A549 (cell line): Measurements from ENCODE around the gene PRDM10. TPM values are rescaled to one million over a fixed set of nuclear protein-coding genes. Genes with fewer than 3 reads are reported as not detected.

Source experiments
- ATAC-seq, 2 experiments: fragments of 200-7000 bp in 1 of 2; fragments of >200 bp in 1 of 2; cut with Nextera tagmentation in 1 of 2; cut with Tn5 transposase in 1 of 2; 3 replicates each; pipeline versions ENCODE4 v1.8.0 to v1.9.1; 2018 to 2020; ENCODE audit warnings: mild to moderate bottlenecking in 1 of 2, moderate library complexity in 1 of 2
- CTCF ChIA-PET: fragments of 300-600 bp; sonication (Branson Sonifier 250); formaldehyde crosslinking; extraction: SDS; loops from one replicate; lab custom pipeline; 2021; ENCODE audit warnings: antibody characterized with exemption, inconsistent platforms; lab: Yijun Ruan, JAX
- POLR2A ChIA-PET: fragments of 350-600 bp; formaldehyde crosslinking; extraction: SDS; loops from one replicate; lab custom pipeline; 2021; ENCODE audit warnings: antibody characterized with exemption, inconsistent platforms; lab: Yijun Ruan, JAX
- DNase-seq, 2 experiments: peaks; one replicate each; pipeline versions ENCODE4 v3.0.0 to v3.0.0-alpha.2; 2011 to 2016; ENCODE audit warnings: low read depth in 1 of 2, low spot score in 1 of 2
- FAIRE-seq: peaks from 2 replicates; lab custom pipeline; 2011; peaks lifted over from hg19 to GRCh38; lab: Jason Lieb, UNC
- H3K27ac ChIP-seq, 2 experiments: fragments of >200 bp; sonication (Bioruptor Twin); formaldehyde crosslinking; 3 replicates each; pipeline ENCODE4 v1.5.1; 2016 to 2017
- H3K4me1 ChIP-seq: fragments of >200 bp; sonication (Bioruptor Twin); formaldehyde crosslinking; 3 replicates; pipeline ENCODE4 v1.6.1; 2016
- H3K4me2 ChIP-seq: fragments of >200 bp; sonication (Bioruptor Twin); formaldehyde crosslinking; 3 replicates; pipeline ENCODE4 v1.6.1; 2016
- H3K4me3 ChIP-seq: fragments of >200 bp; sonication (Bioruptor Twin); formaldehyde crosslinking; 3 replicates; pipeline ENCODE4 v1.5.1; 2016
- H3K9me3 ChIP-seq: fragments of >200 bp; sonication (Bioruptor Twin); formaldehyde crosslinking; 3 replicates; pipeline ENCODE4 v1.6.1; 2016
- BCL3 ChIP-seq: fragments of >200 bp; sonication (Bioruptor Twin); formaldehyde crosslinking; IDR thresholded peaks from 3 replicates; pipeline ENCODE4 v1.6.1; 2016
- CEBPB ChIP-seq, 2 experiments: fragments of >200 bp in 1 of 2; sonication (Bioruptor Twin) in 1 of 2; formaldehyde crosslinking in 1 of 2; IDR thresholded peaks; 2 replicates each; pipeline ENCODE4 v1.6.1; 2012 to 2016
- CHD4 ChIP-seq: fragments of 200-600 bp; sonication (generic); IDR thresholded peaks from 2 replicates; pipeline ENCODE4 v1.6.1; 2016; ENCODE audit warnings: antibody characterized with exemption, mild to moderate bottlenecking, borderline replicate concordance
- EHMT2 ChIP-seq: fragments of 200-600 bp; sonication (generic); IDR thresholded peaks from 2 replicates; pipeline ENCODE4 v1.6.1; 2016; ENCODE audit warnings: antibody characterized with exemption, low read depth, mild to moderate bottlenecking, moderate library complexity
- EP300 ChIP-seq, 2 experiments: fragments of >200 bp; sonication (Bioruptor Twin); formaldehyde crosslinking; IDR thresholded peaks; 2 replicates in 1 of 2; 3 replicates in 1 of 2; pipeline ENCODE4 v1.6.1; 2016 to 2017
- ESRRA ChIP-seq: fragments of 150-350 bp; IDR thresholded peaks from 2 replicates; pipeline ENCODE4 v1.6.1; 2014; ENCODE audit warnings: mild to moderate bottlenecking, low read length, borderline replicate concordance
- FOSB ChIP-seq: fragments of 250-450 bp; sonication (Bioruptor Pico); IDR thresholded peaks from 2 replicates; pipeline ENCODE4 v1.5.0; 2020; ENCODE audit warnings: mild to moderate bottlenecking, moderate library complexity
- HDAC2 ChIP-seq: fragments of 200-600 bp; sonication (generic); IDR thresholded peaks from 2 replicates; pipeline ENCODE4 v1.6.1; 2016
- HEYL ChIP-seq: fragments of 250-450 bp; sonication (Bioruptor Pico); IDR thresholded peaks from 2 replicates; pipeline ENCODE4 v1.8.0; 2021; ENCODE audit warnings: mild to moderate bottlenecking, moderate library complexity
- HOXB13 ChIP-seq: fragments of 250-450 bp; sonication (Bioruptor Pico); IDR thresholded peaks from 2 replicates; pipeline ENCODE4 v1.5.0; 2020; ENCODE audit warnings: low read depth, mild to moderate bottlenecking, moderate library complexity
- KDM1A ChIP-seq: fragments of 200-600 bp; sonication (generic); IDR thresholded peaks from 2 replicates; pipeline ENCODE4 v1.6.1; 2016; ENCODE audit warnings: low read depth, mild to moderate bottlenecking
- MAZ ChIP-seq: fragments of 150-350 bp; IDR thresholded peaks from 2 replicates; pipeline ENCODE4 v1.6.1; 2014; ENCODE audit warnings: antibody characterized with exemption, low read depth, low read length, borderline replicate concordance
- NFE2L2 ChIP-seq: fragments of 150-350 bp; conservative IDR thresholded peaks from 2 replicates; pipeline ENCODE4 v1.6.1; 2014; ENCODE audit warnings: low read length
- NPAS2 ChIP-seq: fragments of 250-450 bp; sonication (Bioruptor Pico); IDR thresholded peaks from 2 replicates; pipeline ENCODE4 v1.8.0; 2022; ENCODE audit warnings: mild to moderate bottlenecking, moderate library complexity, borderline replicate concordance
- RARB ChIP-seq: fragments of 250-450 bp; sonication (Bioruptor Pico); IDR thresholded peaks from 2 replicates; pipeline ENCODE4 v1.8.0; 2021; ENCODE audit warnings: mild to moderate bottlenecking, moderate library complexity
- RCOR1 ChIP-seq: fragments of 150-350 bp; IDR thresholded peaks from 2 replicates; pipeline ENCODE4 v1.6.1; 2014; ENCODE audit warnings: antibody characterized with exemption, low read length, low read depth
- REST ChIP-seq: fragments of 200-600 bp; sonication (generic); IDR thresholded peaks from 2 replicates; pipeline ENCODE4 v1.6.1; 2016; ENCODE audit warnings: antibody characterized with exemption, mild to moderate bottlenecking, moderate library complexity
- RFX5 ChIP-seq: fragments of 450-650 bp; IDR thresholded peaks from 2 replicates; pipeline ENCODE4 v1.7.1; 2014; ENCODE audit warnings: antibody characterized with exemption, mild to moderate bottlenecking, moderate library complexity
- RNF2 ChIP-seq: fragments of 200-600 bp; sonication (generic); IDR thresholded peaks from 2 replicates; pipeline ENCODE4 v1.6.1; 2016; ENCODE audit warnings: low read depth, mild to moderate bottlenecking, antibody characterized with exemption, moderate library complexity, borderline replicate concordance
- SMC3 ChIP-seq: fragments of >200 bp; sonication (Bioruptor Twin); formaldehyde crosslinking; IDR thresholded peaks from 3 replicates; pipeline ENCODE4 v1.6.1; 2018; ENCODE audit warnings: inconsistent platforms
- TP53 ChIP-seq: fragments of 250-450 bp; sonication (Bioruptor Pico); IDR thresholded peaks from 2 replicates; pipeline ENCODE4 v1.5.0; 2021; ENCODE audit warnings: mild to moderate bottlenecking, moderate library complexity
- WGBS: methylation state at CpG from one replicate; pipeline ENCODE4 v1.1.6; 2017; ENCODE audit errors: missing lambda C conversion rate; 5-methylcytosine and 5-hydroxymethylcytosine counted together
- polyA plus RNA-seq, 4 experiments: library from polyadenylated mRNA; depleted of rRNA in 3 of 4; stranded (reverse); fragments of >200 nt; fragmentation: RNase III in 1 of 4; extraction: RNeasy Plus Mini Kit Qiagen cat#74134 plus additional on column Dnase treatment in 1 of 4; gene quantifications; 2 replicates in 3 of 4; 3 replicates in 1 of 4; pipeline ENCODE4 v1.2.3, GENCODE V29; 2011 to 2017
- TF ChIP-seq, protein P1 (sequence below): fragments of 150-350 bp; IDR thresholded peaks from 2 replicates; pipeline ENCODE4 v1.6.1; 2014; ENCODE audit warnings: low read depth, mild to moderate bottlenecking, low read length
- TF ChIP-seq, protein P2 (sequence below): fragments of 250-450 bp; sonication (Bioruptor Pico); IDR thresholded peaks from 2 replicates; pipeline ENCODE4 v1.5.0; 2021; ENCODE audit warnings: mild to moderate bottlenecking, moderate library complexity, borderline replicate concordance
- TF ChIP-seq, protein P3 (sequence below): IDR thresholded peaks from 2 replicates; pipeline ENCODE4 v1.6.1; 2012

Gene PRDM10
- polyA plus RNA-seq, 2 of the 4 experiments (the other 2 are of a cell fraction) = 3.1 to 4.0 TPM

- Histone ChIP-seq H3K4me3 (no peak overlapping the region), H3K9me3 (no peaks in the 10 kb centered on the region), H3K27ac (no peak overlapping the region), H3K4me2 (no peak overlapping the region), H3K4me1 (no peaks in the 10 kb centered on the region)
- no peak for DNase-seq
- no peak for TF ChIP-seq EP300 (IDR thresholded peaks at IDR 0.05)
- TF ChIP-seq EHMT2 = no peak
- no peak for TF ChIP-seq RFX5
- no peak for TF ChIP-seq RNF2
- no peak for TF ChIP-seq MAZ
- TF ChIP-seq RARB (CRISPR knock-in tag) = no peak
- no peak for TF ChIP-seq NPAS2 (CRISPR knock-in tag)
- no peak for TF ChIP-seq CEBPB (IDR thresholded peaks at IDR 0.05)
- no peak for TF ChIP-seq REST
- ATAC-seq = no peak
- ChIA-PET POLR2A (no interaction called here), CTCF (no interaction called here)
- WGBS = 70% methylated on average over 5 of the region's 5 CpGs
- FAIRE-seq = no peak
Observed at GRCh38 chr11:129938764-129939163, 63.9 kb downstream of the PRDM10 start.

DNA sequence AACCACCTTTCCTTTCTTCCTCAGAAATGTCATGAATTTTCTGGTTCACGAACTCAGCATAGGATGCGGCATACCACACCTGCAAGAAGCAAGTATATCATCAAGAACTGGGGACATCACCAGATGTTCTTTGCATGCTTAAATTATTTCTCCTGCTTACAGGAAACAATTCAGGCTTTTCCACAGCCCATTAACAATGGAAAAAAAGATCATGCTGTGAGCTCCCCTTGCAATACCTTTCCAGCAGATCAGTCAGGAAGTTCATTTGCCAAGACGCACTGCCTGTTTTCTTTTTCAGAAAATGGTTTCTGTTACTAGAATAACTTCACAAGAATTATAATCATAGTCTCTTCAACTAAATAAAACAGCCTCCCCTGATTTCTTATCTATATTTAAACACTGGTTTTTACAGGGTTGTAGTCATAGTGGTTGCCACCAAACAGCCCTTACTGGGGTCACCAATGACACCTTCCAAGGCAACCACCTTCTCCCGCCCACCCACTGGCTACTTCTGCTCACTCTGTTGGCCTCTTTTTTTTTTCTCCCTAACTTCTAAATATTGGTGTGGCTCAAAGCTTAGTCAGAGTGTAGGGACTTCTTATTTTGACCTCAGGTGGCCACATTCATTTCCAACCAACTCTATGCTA lies 64.9 kb downstream of the PRDM10 start:
- POLR2A ChIA-PET = no interaction called here
- no peak for FAIRE-seq
- CTCF ChIA-PET = interaction anchor here (1.1 kb wide), 1 partner anchor 14 kb away, joined by 3 read pairs; no protein-coding TSS in a partner anchor
- TF ChIP-seq RCOR1 = no peak
- no peak for TF ChIP-seq EHMT2
- TF ChIP-seq NFE2L2 = no peak
- no peak for TF ChIP-seq BCL3
- TF ChIP-seq HEYL = no peak
- TF ChIP-seq, protein P1, sequence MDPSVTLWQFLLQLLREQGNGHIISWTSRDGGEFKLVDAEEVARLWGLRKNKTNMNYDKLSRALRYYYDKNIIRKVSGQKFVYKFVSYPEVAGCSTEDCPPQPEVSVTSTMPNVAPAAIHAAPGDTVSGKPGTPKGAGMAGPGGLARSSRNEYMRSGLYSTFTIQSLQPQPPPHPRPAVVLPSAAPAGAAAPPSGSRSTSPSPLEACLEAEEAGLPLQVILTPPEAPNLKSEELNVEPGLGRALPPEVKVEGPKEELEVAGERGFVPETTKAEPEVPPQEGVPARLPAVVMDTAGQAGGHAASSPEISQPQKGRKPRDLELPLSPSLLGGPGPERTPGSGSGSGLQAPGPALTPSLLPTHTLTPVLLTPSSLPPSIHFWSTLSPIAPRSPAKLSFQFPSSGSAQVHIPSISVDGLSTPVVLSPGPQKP = no peak
- no peak for TF ChIP-seq KDM1A
- no peak for TF ChIP-seq RFX5
- TF ChIP-seq FOSB (CRISPR knock-in tag) = no peak
- no peak for TF ChIP-seq HDAC2
- TF ChIP-seq TP53 (CRISPR knock-in tag) = no peak
- no peak for TF ChIP-seq ESRRA
- TF ChIP-seq, protein P2, sequence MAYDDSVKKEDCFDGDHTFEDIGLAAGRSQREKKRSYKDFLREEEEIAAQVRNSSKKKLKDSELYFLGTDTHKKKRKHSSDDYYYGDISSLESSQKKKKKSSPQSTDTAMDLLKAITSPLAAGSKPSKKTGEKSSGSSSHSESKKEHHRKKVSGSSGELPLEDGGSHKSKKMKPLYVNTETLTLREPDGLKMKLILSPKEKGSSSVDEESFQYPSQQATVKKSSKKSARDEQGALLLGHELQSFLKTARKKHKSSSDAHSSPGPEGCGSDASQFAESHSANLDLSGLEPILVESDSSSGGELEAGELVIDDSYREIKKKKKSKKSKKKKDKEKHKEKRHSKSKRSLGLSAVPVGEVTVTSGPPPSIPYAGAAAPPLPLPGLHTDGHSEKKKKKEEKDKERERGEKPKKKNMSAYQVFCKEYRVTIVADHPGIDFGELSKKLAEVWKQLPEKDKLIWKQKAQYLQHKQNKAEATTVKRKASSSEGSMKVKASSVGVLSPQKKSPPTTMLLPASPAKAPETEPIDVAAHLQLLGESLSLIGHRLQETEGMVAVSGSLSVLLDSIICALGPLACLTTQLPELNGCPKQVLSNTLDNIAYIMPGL = no peak
- no peak for TF ChIP-seq HOXB13 (CRISPR knock-in tag)
- TF ChIP-seq, protein P3, sequence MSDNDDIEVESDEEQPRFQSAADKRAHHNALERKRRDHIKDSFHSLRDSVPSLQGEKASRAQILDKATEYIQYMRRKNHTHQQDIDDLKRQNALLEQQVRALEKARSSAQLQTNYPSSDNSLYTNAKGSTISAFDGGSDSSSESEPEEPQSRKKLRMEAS = no peak
- TF ChIP-seq RNF2 = no peak
- no peak for TF ChIP-seq SMC3
- no peak for TF ChIP-seq CHD4
- TF ChIP-seq, all 56 proteins: peak for 0
- no peak overlapping the region for H3K4me3 ChIP-seq
- WGBS = 94% methylated on average over 4 of the region's 4 CpGs
- H3K27ac ChIP-seq = no peak overlapping the region
- H3K9me3 ChIP-seq = no peaks in the 10 kb centered on the region
- no peak overlapping the region for H3K4me2 ChIP-seq
- ATAC-seq (no peak), DNase-seq (no peak)
- no peaks in the 10 kb centered on the region for H3K4me1 ChIP-seq
